Hematopoietic multipotent progenitor cell (in vitro differentiated cells): ENCODE data around the gene SPINK5. TPM values are rescaled to one million over a fixed set of nuclear protein-coding genes. Genes with fewer than 3 reads are reported as not detected.
"Not testable (repeated sequence)": the region's sequence is repeated elsewhere in the genome, so short reads cannot be mapped to it uniquely, and the experiment has no call there.

ENCODE experiments used
- DNase-seq, 3 donors: peaks; one replicate each; pipeline ENCODE4 v3.0.0-alpha.2; 2011 to 2015; ENCODE audit warnings: low read depth in 2 of 3, low spot score in 2 of 3
- total RNA-seq: library from RNA; depleted of rRNA; stranded (reverse); fragments of >200 nt; gene quantifications from one replicate; pipeline ENCODE4 v1.2.3, GENCODE V29; 2012

Gene SPINK5, protein sequence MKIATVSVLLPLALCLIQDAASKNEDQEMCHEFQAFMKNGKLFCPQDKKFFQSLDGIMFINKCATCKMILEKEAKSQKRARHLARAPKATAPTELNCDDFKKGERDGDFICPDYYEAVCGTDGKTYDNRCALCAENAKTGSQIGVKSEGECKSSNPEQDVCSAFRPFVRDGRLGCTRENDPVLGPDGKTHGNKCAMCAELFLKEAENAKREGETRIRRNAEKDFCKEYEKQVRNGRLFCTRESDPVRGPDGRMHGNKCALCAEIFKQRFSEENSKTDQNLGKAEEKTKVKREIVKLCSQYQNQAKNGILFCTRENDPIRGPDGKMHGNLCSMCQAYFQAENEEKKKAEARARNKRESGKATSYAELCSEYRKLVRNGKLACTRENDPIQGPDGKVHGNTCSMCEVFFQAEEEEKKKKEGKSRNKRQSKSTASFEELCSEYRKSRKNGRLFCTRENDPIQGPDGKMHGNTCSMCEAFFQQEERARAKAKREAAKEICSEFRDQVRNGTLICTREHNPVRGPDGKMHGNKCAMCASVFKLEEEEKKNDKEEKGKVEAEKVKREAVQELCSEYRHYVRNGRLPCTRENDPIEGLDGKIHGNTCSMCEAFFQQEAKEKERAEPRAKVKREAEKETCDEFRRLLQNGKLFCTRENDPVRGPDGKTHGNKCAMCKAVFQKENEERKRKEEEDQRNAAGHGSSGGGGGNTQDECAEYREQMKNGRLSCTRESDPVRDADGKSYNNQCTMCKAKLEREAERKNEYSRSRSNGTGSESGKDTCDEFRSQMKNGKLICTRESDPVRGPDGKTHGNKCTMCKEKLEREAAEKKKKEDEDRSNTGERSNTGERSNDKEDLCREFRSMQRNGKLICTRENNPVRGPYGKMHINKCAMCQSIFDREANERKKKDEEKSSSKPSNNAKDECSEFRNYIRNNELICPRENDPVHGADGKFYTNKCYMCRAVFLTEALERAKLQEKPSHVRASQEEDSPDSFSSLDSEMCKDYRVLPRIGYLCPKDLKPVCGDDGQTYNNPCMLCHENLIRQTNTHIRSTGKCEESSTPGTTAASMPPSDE
- total RNA-seq: not detected

DNA sequence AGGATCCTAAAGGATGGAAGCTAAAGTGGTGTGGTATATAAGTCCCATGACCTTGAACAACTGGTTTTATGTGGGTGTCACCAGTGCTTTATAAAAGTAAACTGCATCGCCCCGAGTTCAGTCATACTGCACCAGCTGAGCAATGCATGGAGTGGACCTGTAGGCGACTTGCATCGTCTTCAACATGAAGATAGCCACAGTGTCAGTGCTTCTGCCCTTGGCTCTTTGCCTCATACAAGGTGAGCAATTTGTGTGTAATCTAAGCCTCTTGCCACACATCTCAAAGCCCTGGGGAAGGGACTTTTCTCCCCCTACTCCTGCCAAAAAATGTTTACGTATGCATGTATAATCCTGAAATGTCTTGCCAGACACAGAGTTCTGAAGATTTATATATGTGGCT is at the start of gene SPINK5:
SPINK5 (plus strand) TSS at position 120 of the 400 bp plus-strand sequence; CDS start at position 185, 65 bp downstream.
- DNase-seq: no peak

GRCh38 chr5:148014276-148014675 is 49.5 kb upstream of the SPINK5 start:
- no peak for DNase-seq

- DNase-seq: no peak
Measured at GRCh38 chr5:148020257-148020988, 43.4 kb upstream of the SPINK5 start.

DNA sequence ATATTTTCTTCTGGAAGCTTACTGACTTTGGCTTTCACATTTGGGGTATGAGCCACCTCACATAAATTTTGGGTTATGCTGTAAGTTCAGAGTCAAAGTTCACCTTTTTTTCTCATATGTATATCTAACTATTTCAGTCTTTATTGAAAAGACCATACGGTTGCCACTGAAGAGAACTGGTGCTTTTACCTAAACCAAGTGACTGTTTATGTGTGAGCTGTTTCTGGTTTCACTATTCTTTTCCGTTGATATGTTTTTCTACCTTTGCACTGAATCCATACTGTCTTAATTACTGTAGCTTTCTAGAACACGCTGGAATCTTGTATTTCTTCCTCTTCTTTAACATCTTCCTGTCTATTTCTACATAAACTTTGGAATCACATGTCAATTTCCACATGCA is 36.3 kb upstream of the SPINK5 start:
- no peak for DNase-seq

DNA sequence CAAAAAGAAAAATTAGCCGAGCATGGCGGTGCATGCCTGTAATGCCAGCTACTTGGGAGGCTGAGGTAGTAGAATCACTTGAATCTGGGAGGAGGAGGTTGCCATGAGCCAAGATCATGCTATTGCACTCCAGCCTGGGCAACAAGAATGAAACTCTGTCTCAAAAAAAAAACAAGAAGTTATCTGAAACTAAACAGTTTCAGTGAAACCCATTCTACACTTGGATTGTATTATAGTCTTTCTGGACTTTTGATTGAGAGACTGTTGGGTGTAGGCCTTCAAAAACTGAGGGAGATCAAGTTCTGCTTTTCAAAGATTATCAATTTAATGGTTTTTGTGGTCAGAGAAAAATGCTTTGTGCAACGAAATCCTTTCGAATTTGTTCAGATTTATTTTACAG is 34.6 kb upstream of the SPINK5 start:
- DNase-seq: no peak

GRCh38 chr5:148033134-148033533 is 30.6 kb upstream of the SPINK5 start:
- DNase-seq: no peak

GRCh38 chr5:148035676-148036075 is 28.1 kb upstream of the SPINK5 start:
- DNase-seq: no peak

DNA sequence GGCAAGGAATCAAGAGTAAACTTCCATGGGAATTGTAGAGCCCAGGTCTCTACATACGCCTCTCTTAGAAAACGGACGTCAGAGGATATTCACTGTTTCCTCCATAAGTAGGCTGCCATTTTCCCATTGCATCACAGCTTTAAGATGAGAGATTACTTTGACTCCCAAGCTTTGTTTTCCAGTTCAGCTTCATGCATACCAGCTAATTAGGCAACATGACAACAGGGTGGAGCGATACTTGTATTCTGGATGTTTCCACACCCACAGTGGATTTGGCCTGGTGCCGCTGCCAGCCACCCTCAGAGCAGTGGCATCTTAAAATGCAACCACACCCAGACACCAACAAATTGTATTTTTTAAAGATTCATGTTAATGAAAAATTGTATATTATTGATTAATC is 20.9 kb upstream of the SPINK5 start:
- no peak for DNase-seq

GRCh38 chr5:148043705-148044104 is 20.1 kb upstream of the SPINK5 start:
- no peak for DNase-seq

- DNase-seq: not testable (repeated sequence)
Measured at GRCh38 chr5:148055160-148055559, 8.6 kb upstream of the SPINK5 start.

DNA sequence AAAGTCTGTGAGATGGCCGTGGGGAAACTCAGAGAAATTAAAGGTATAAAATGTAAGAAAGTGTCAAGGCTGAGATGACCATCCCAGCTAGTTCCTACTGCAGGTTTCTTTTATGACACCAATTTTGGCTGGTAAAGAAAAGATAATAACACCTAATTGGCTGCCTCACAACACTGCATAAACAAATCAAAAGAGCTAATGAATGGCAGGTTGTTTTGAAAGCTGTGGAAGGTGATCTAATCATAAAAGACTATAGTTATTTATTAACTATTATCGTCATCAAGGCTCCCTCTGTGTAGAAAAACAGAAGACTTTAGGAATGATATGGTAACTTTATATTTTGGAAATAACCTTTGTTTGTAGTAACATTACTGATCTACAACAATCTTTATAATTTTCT is 3.5 kb upstream of the SPINK5 start:
- no peak for DNase-seq

DNA sequence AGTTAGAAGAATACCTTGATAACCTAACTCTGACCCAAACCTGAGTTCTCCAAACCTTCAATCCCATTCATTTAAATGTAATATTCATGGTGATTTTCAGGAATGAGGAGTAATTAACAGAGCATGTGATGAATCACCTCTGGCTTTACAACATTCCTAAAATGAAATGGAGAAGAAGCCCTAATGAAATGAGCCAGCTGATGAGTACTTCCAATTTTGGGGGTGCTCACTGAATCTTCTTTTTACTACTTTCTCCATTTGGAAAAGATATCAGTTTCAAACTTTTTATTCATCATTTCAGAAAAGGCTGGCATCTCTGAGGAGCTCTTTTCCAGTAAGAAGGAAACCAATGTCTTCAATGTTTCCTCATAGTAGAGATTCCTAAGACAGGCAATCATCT is 2.9 kb upstream of the SPINK5 start:
- no peak for DNase-seq

GRCh38 chr5:148070621-148071020 is 6.8 kb downstream of the SPINK5 start:
- no peak for DNase-seq

DNA sequence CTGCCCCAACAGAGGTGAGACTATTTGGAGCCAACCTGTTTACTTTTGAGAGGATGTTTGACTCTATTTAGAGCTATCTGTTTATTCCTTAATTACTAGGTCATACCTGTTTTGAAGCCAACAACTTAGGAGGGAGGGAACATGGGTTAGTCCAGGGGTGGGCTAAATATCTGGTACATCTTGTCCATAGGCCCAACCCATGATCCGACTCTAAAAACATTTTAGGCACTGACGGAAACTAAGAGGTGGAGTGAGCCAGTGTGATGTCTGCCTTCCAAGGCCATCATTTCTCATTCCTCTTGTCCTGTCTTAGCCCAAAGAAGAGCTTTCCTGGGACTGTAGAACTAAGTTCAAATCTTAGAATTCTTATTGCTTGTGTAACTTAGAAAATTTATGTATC is 8.4 kb downstream of the SPINK5 start:
- no peak for DNase-seq

- no peak for DNase-seq
Measured at GRCh38 chr5:148075529-148075928, 11.7 kb downstream of the SPINK5 start.

DNA sequence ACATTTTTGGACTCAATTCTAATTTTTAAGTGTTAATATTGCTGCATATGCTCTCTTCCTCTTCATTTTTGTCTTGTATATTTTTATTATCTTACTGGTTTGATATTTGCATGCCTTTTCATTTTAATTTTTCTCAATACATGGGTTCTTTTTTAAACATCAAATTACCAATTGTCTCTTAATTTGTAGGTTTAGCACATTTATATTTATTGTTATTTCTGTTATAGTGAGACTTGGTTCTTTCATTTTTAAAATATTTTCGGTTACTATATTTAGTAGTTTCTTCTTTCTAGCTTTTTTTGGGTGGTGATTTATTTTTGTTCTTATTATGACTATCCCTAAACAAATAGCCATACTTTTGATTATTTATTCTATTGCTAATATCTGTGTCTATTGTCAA is 19.4 kb downstream of the SPINK5 start:
- DNase-seq: no peak

- no peak for DNase-seq
Measured at GRCh38 chr5:148084269-148084668, 20.5 kb downstream of the SPINK5 start.

DNA sequence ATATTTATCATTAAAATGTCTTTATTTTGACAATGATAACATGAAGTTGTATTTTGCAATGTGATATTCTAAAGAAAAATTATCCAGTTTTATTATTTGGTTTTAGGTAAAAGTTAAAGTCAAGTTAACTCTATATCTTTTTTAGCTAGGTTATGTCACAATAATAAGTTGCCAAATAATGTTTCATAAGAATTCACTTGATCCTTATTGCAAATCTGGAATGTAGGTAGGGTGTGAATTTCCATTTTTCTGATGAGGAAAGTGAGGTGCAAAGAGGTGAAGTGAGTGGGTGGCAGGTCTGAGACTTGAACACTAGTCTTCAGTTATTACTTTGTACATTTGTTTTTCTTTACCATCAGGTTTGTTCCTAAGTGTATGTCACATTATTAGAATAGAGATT is 21.5 kb downstream of the SPINK5 start:
- DNase-seq: no peak

GRCh38 chr5:148085977-148086705 is 22.4 kb downstream of the SPINK5 start:
- no peak for DNase-seq

DNA sequence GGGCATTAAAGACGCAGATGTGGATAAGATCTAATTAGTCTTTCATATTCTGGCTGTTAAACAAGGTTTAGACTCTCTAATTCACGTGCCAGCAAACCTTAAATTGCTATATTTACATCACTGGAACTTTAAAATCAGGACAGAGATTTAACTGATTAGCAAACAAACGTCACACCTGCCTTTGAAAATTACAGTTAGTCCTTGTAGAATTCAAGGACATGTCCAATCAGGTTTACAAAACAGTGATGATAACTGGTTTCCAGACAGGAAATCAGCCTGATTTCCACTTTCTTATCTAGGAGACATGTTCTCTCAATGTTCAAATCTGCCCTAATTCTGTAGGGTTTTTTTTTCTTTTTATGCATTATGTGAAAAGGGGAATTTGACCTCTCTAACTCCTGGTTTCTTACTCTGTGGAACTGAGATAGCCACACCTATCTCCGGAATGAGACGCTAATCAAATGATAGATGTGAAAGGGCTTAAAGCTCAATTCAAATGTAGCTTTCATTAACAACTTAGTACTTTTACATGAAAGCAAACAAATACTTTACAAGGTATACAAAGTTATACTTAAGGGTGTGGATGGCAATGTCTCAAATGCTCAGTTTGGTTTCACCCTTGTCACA is 26.5 kb downstream of the SPINK5 start:
- DNase-seq: no peak
